GM12878 (cell line): ENCODE results near the gene ABCC2. TPM values are rescaled to one million over a fixed set of nuclear protein-coding genes. Genes with fewer than 3 reads are reported as not detected.
"Not testable (repeated sequence)": the region's sequence is repeated elsewhere in the genome, so short reads cannot be mapped to it uniquely, and the experiment has no call there.

Source experiments
- ATAC-seq: fragments of 200-7000 bp; cut with Tn5 transposase; 3 replicates; pipeline ENCODE4 v1.9.1; 2020; ENCODE audit warnings: mild to moderate bottlenecking, moderate library complexity
- BruUV-seq: library from RNA; stranded (reverse); fragments of 400-500 nt; replicated peaks from 2 replicates; lab custom pipeline; 2021; lab: Mats Ljungman, UMichigan
- CTCF ChIA-PET: fragments of 300-600 bp; sonication (Branson Sonifier 250); formaldehyde crosslinking; extraction: SDS; loops from one replicate; lab custom pipeline; 2021; ENCODE audit warnings: inconsistent platforms; lab: Yijun Ruan, JAX
- POLR2A ChIA-PET: fragments of 350-600 bp; formaldehyde crosslinking; extraction: SDS; loops from one replicate; lab custom pipeline; 2021; ENCODE audit warnings: inconsistent platforms; lab: Charles Lee
- RAD21 ChIA-PET: fragments of 300-600 bp; sonication (Branson Sonifier 250); formaldehyde crosslinking; loops from one replicate; lab custom pipeline; 2023; ENCODE audit warnings: antibody characterized with exemption; ENCODE audit not compliant: unreplicated experiment; lab: Charles Lee
- SMC1A ChIA-PET: fragments of 300-600 bp; sonication (Branson Sonifier 250); formaldehyde crosslinking; loops from one replicate; lab custom pipeline; 2023; ENCODE audit not compliant: unreplicated experiment, uncharacterized antibody; lab: Charles Lee
- DNase-seq: peaks from one replicate; pipeline ENCODE4 v3.0.0-alpha.2; 2011; ENCODE audit warnings: low read depth, low spot score
- FAIRE-seq: peaks from 3 replicates; lab custom pipeline; 2011; peaks lifted over from hg19 to GRCh38; lab: Jason Lieb, UNC
- H2AFZ ChIP-seq: 2 replicates; pipeline ENCODE4 v1.6.0; 2011; ENCODE audit warnings: low read depth, low read length, control low read depth; ENCODE audit not compliant: control insufficient read depth
- H3K27ac ChIP-seq: 2 replicates; pipeline ENCODE4 v1.5.1; 2011; ENCODE audit warnings: control low read depth; ENCODE audit not compliant: control insufficient read depth, insufficient read depth
- H3K27me3 ChIP-seq, 2 experiments: replicated peaks in 1 of 2; 2 replicates each; pipeline versions ENCODE4 v1.6.0 to v1.6.1; 2011; ENCODE audit warnings: low read length in 1 of 2; ENCODE audit not compliant: control insufficient read depth in 2 of 2, insufficient read depth in 2 of 2
- H3K36me3 ChIP-seq, 2 experiments: 2 replicates each; pipeline ENCODE4 v1.5.1; 2011; ENCODE audit warnings: low read length in 1 of 2; ENCODE audit not compliant: control insufficient read depth in 2 of 2, insufficient read depth in 2 of 2
- H3K4me1 ChIP-seq: 2 replicates; pipeline ENCODE4 v1.6.1; 2011; ENCODE audit warnings: mild to moderate bottlenecking, low read length, moderate library complexity, mixed read lengths; ENCODE audit not compliant: control insufficient read depth, insufficient read depth
- H3K4me2 ChIP-seq: 2 replicates; pipeline ENCODE4 v1.6.0; 2011; ENCODE audit warnings: control low read depth; ENCODE audit not compliant: control insufficient read depth, insufficient read depth
- H3K4me3 ChIP-seq: fragments of 200-600 bp; sonication (generic); 2 replicates; pipeline ENCODE4 v1.5.1; 2016
- H3K79me2 ChIP-seq: 2 replicates; pipeline ENCODE4 v1.6.0; 2011; ENCODE audit warnings: low read length; ENCODE audit not compliant: control insufficient read depth, insufficient read depth
- H3K9ac ChIP-seq: 2 replicates; pipeline ENCODE4 v1.8.0; 2011; ENCODE audit warnings: low read length, control low read depth, mixed read lengths; ENCODE audit not compliant: control insufficient read depth, insufficient read depth
- H3K9me3 ChIP-seq: replicated peaks from 3 replicates; pipeline ENCODE4 v1.5.1; 2011; ENCODE audit warnings: mild to moderate bottlenecking, low read length; ENCODE audit not compliant: control insufficient read depth, insufficient read depth
- H4K20me1 ChIP-seq: 2 replicates; pipeline ENCODE4 v1.6.0; 2011; ENCODE audit not compliant: control insufficient read depth, insufficient read depth
- BMI1 ChIP-seq: fragments of 450-650 bp; IDR thresholded peaks from 2 replicates; pipeline ENCODE4 v1.6.1; 2016; ENCODE audit warnings: mild to moderate bottlenecking, moderate library complexity, borderline replicate concordance
- JUND ChIP-seq: IDR thresholded peaks from 2 replicates; pipeline ENCODE4 v1.6.1; 2012; ENCODE audit warnings: low read depth, mild to moderate bottlenecking, low read length, improper control_type of control experiment, moderate library complexity
- NRF1 ChIP-seq: conservative IDR thresholded peaks from 2 replicates; pipeline ENCODE4 v1.6.1; 2011; ENCODE audit warnings: mild to moderate bottlenecking, low read depth, low read length, improper control_type of control experiment
- PBX3 ChIP-seq: IDR thresholded peaks from 2 replicates; pipeline ENCODE4 v1.6.1; 2011; ENCODE audit warnings: mild to moderate bottlenecking, low read depth, low read length, moderate library complexity; ENCODE audit not compliant: insufficient replicate concordance
- PML ChIP-seq: IDR thresholded peaks from 2 replicates; pipeline ENCODE4 v1.6.1; 2012; ENCODE audit warnings: low read length, inconsistent platforms
- SMAD1 ChIP-seq: fragments of 450-650 bp; IDR thresholded peaks from 2 replicates; pipeline ENCODE4 v1.6.1; 2018; ENCODE audit warnings: mild to moderate bottlenecking, low read depth; ENCODE audit not compliant: partially characterized antibody
- TARDBP ChIP-seq: IDR thresholded peaks from 2 replicates; pipeline ENCODE4 v1.6.1; 2016; ENCODE audit warnings: borderline replicate concordance
- ZZZ3 ChIP-seq: IDR thresholded peaks from 2 replicates; pipeline ENCODE4 v1.6.1; 2011; ENCODE audit warnings: low read depth; ENCODE audit not compliant: control insufficient read depth, insufficient read length
- WGBS: methylation state at CpG from one replicate; pipeline ENCODE4 v1.1.6; 2016; ENCODE audit warnings: low lambda C conversion rate; ENCODE audit not compliant: insufficient replicate concordance, insufficient coverage; ENCODE audit errors: missing lambda C conversion rate; 5-methylcytosine and 5-hydroxymethylcytosine counted together
- in situ Hi-C: fragments of 300-500 bp; cut with MboI; formaldehyde crosslinking; loops from 9 replicates; pipeline ENCODE4 v1.14.3; 2018; ENCODE audit warnings: mixed read lengths
- intact Hi-C: fragments of 100-400 bp; cut with micrococcal nuclease; formaldehyde crosslinking; loops from one replicate; pipeline ENCODE4 v1.14.2; 2022; ENCODE audit not compliant: unreplicated experiment
- polyA plus RNA-seq, 11 experiments: library from polyadenylated mRNA; depleted of rRNA in 4 of 11; unstranded in 6 of 11; stranded (reverse) in 5 of 11; fragments of >200 nt; fragmentation: Nextera tagmentation in 4 of 11; fragmentation: Illumina TruSeq in 1 of 11; extraction: Ambion mirVana in 4 of 11; extraction: Trizol in 1 of 11; gene quantifications; 1 replicate in 1 of 11; 2 replicates in 10 of 11; pipeline versions ENCODE4 v1.2.1 to v1.2.3, GENCODE V29; 2011 to 2016; ENCODE audit warnings: inconsistent platforms in 2 of 11, missing spikeins in 2 of 11, low read depth in 1 of 11
- total RNA-seq, 4 experiments: library from RNA; depleted of rRNA in 3 of 4; stranded (reverse); fragments of >200 nt in 3 of 4; fragmentation: Illumina TruSeq in 1 of 4; extraction: Trizol in 1 of 4; gene quantifications; 2 replicates each; pipeline versions ENCODE4 v1.2.1 to v1.2.3, GENCODE V29; 2013 to 2021
- TF ChIP-seq, protein P1 (sequence below): IDR thresholded peaks from 2 replicates; pipeline ENCODE4 v1.6.1; 2012; ENCODE audit warnings: low read length, inconsistent platforms

Gene ABCC2
- total and polyA plus RNA-seq, 10 of the 15 experiments (the other 5 are each of a cell fraction or from before 2014, with no cell fraction given), result 0.02 to 0.95 (median 0.21) TPM

GRCh38 chr10:99895066-99895465 is 112.6 kb downstream of the ABCC2 start:
- POLR2A ChIA-PET, result interaction anchor here (0.6 kb wide), 1 partner anchor 341 kb away, joined by 3 read pairs; no protein-coding TSS in a partner anchor
- H3K79me2 ChIP-seq, BruUV-seq, H3K9me3 ChIP-seq, DNase-seq, H3K27ac ChIP-seq, H4K20me1 ChIP-seq, intact Hi-C loops, H3K27me3 ChIP-seq, H2AFZ ChIP-seq, H3K9ac ChIP-seq, H3K4me3 ChIP-seq, FAIRE-seq, ATAC-seq, H3K4me1 ChIP-seq, in situ Hi-C loops, H3K4me2 ChIP-seq: not testable (repeated sequence)
- peaks cover 13 to 65% of the 10 kb centered on the region in 2 experiments for H3K36me3 ChIP-seq
- CTCF ChIA-PET, result interaction anchor here (0.6 to 1.5 kb wide), 3 partner anchors 148 to 1319 kb away, joined by 3 to 4 read pairs (median 3); no protein-coding TSS in a partner anchor
- RAD21 ChIA-PET, result interaction anchor here (0.6 to 1.2 kb wide), 3 partner anchors 85 to 151 kb away, joined by 3 to 6 read pairs (median 3); partner anchors contain the start of gene DNMBP
- SMC1A ChIA-PET, result interaction anchor here (0.9 to 1.0 kb wide), 2 partner anchors 12 to 101 kb away, joined by 3 to 5 read pairs; no protein-coding TSS in a partner anchor
- WGBS, result 95% methylated on average over 7 of the region's 9 CpGs

DNA sequence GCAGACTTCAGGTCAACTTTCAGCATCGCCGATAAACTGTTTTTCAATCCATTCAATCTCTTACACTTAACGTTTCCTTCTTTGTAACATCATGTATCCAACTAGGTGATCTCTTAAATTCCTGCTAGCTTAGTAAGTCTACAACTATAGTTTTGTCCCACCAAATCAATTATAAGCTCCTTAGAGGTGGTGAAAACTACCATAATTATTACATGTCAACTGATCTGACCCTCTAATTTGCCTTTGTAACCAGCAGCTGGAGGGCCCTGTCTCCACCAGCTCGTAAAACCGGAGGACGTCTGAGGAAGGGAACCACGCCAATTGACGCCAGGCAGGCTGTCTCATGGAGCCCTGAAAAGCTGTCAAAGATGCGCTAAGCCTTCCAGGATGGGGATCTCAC is 113.4 kb downstream of the ABCC2 start:
- H3K4me3 ChIP-seq, result no peak overlapping the region
- H3K9me3 ChIP-seq, result no peaks in the 10 kb centered on the region
- H3K4me1 ChIP-seq, result no peaks in the 10 kb centered on the region
- H3K36me3 ChIP-seq, result peaks cover 14 to 67% of the 10 kb centered on the region in 2 experiments
- in situ Hi-C loops, result no loop called here
- intact Hi-C loops, result no loop called here
- no peak for DNase-seq
- TF ChIP-seq JUND (no peak), PBX3 (no peak), NRF1 (no peak), PML (no peak), ZZZ3 (no peak), TARDBP (no peak), BMI1 (no peak), SMAD1 (no peak)
- TF ChIP-seq, protein P1, sequence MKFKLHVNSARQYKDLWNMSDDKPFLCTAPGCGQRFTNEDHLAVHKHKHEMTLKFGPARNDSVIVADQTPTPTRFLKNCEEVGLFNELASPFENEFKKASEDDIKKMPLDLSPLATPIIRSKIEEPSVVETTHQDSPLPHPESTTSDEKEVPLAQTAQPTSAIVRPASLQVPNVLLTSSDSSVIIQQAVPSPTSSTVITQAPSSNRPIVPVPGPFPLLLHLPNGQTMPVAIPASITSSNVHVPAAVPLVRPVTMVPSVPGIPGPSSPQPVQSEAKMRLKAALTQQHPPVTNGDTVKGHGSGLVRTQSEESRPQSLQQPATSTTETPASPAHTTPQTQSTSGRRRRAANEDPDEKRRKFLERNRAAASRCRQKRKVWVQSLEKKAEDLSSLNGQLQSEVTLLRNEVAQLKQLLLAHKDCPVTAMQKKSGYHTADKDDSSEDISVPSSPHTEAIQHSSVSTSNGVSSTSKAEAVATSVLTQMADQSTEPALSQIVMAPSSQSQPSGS, result no peak
- BruUV-seq, result no TSS peak
- over 99% methylated on average over 9 of the region's 9 CpGs for WGBS
- H3K4me2 ChIP-seq, result no peak overlapping the region
- no peak overlapping the region for H2AFZ ChIP-seq
- H3K27me3 ChIP-seq, result no peaks in the 10 kb centered on the region
- no peak overlapping the region for H3K27ac ChIP-seq
- no peak for FAIRE-seq
- no peaks in the 10 kb centered on the region for H4K20me1 ChIP-seq
- no peak overlapping the region for H3K9ac ChIP-seq
- no peaks in the 10 kb centered on the region for H3K79me2 ChIP-seq
- ATAC-seq, result no peak
- SMC1A ChIA-PET, result interaction anchor here (0.8 to 1.2 kb wide), 4 partner anchors 9 to 150 kb away, joined by 3 to 4 read pairs (median 4); no protein-coding TSS in a partner anchor
- RAD21 ChIA-PET, result no interaction called here
- POLR2A ChIA-PET, result no interaction called here
- CTCF ChIA-PET, result interaction anchor here (0.6 to 1.5 kb wide), 3 partner anchors 148 to 158 kb away, joined by 3 to 4 read pairs (median 4); no protein-coding TSS in a partner anchor
